ENCODE measurements around the gene SHQ1. TPM values are rescaled to one million over a fixed set of nuclear protein-coding genes. Genes with fewer than 3 reads are reported as not detected.

Gene SHQ1
- total and polyA plus RNA-seq, 2 of the 4 experiments (the other 2 are of a cell fraction): 10.4 to 19.4 TPM

- Histone ChIP-seq H3K56ac (ENCODE audit: extremely low read depth, insufficient read depth, low read length) (no peak overlapping the region), H3K4me2 (ENCODE audit: low read depth, low read length) (no peak overlapping the region), H3K9me3 (ENCODE audit: control insufficient read depth, insufficient read depth, low read length) (peaks cover 4% of the 10 kb centered on the region; the same call in 1 of the 2 replicates), H4K8ac (ENCODE audit: low read depth in 2 of 2, low read length in 2 of 2) (no peak overlapping the region), H2BK5ac (ENCODE audit: low read depth, low read length, poor library complexity, severe bottlenecking) (no peak overlapping the region), H3K9ac (ENCODE audit: low read depth, low read length) (no peak overlapping the region), H2AFZ (replicated peaks; ENCODE audit: low read length, poor library complexity) (no peak overlapping the region), H2AK9ac (replicated peaks; ENCODE audit: low read depth, low read length, poor library complexity) (no peak overlapping the region), H3K9me1 (ENCODE audit: insufficient read depth, low read length) (no peaks in the 10 kb centered on the region), H3K79me1 (ENCODE audit: low read depth in 1 of 2, low read length in 2 of 2) (no peaks in the 10 kb centered on the region), H3K27me3 (ENCODE audit: control insufficient read depth, insufficient read depth, low read length) (peaks cover 14% of the 10 kb centered on the region), H2BK15ac (ENCODE audit: low read depth, low read length) (no peak overlapping the region), H4K91ac (ENCODE audit: insufficient read depth, low read depth, low read length) (no peak overlapping the region), H3K27ac (ENCODE audit: insufficient read depth, low read length) (no peak overlapping the region), H3K36me3 (ENCODE audit: control insufficient read depth, insufficient read depth, low read length) (no peaks in the 10 kb centered on the region), H3K23ac (ENCODE audit: low read depth, low read length) (no peak overlapping the region), H2AK5ac (ENCODE audit: low read depth, low read length) (no peak overlapping the region), H3K14ac (replicated peaks; ENCODE audit: low read depth, low read length) (no peak overlapping the region), H4K20me1 (ENCODE audit: insufficient read depth, low read length) (no peaks in the 10 kb centered on the region), H2BK120ac (ENCODE audit: low read depth, low read length) (no peak overlapping the region), H3K18ac (ENCODE audit: low read depth, low read length) (no peak overlapping the region), H4K5ac (ENCODE audit: low read depth, low read length) (no peak overlapping the region), H3K4me1 (ENCODE audit: control insufficient read depth, insufficient read depth, low read length) (no peaks in the 10 kb centered on the region), H3K4me3 (ENCODE audit: insufficient read depth, low read depth, low read length) (no peak overlapping the region), H2BK20ac (ENCODE audit: low read depth, low read length) (no peak overlapping the region), H3K4ac (ENCODE audit: low read depth, low read length) (no peak overlapping the region)
- DNase-seq: no peak
- no peak for TF ChIP-seq CEBPB (IDR thresholded peaks at IDR 0.05; ENCODE audit: low read depth, low read length)
- TF ChIP-seq NFE2L2 (IDR thresholded peaks at IDR 0.05; ENCODE audit: low read depth, low read length): no peak
- no peak for TF ChIP-seq BHLHE40 (IDR thresholded peaks at IDR 0.05; ENCODE audit: low read depth, low read length)
- no peak for TF ChIP-seq MAZ (IDR thresholded peaks at IDR 0.05; ENCODE audit: borderline replicate concordance, low read depth, low read length)
- no peak for TF ChIP-seq MAFK (IDR thresholded peaks at IDR 0.05; ENCODE audit: low read depth, low read length)
- TF ChIP-seq RFX5 (IDR thresholded peaks at IDR 0.05; ENCODE audit: low read depth, low read length): no peak
- no peak for TF ChIP-seq CHD1 (IDR thresholded peaks at IDR 0.05; ENCODE audit: low read depth, low read length)
- no peak for TF ChIP-seq ELK1 (IDR thresholded peaks at IDR 0.05; ENCODE audit: borderline replicate concordance, low read depth, low read length)
- no peak for TF ChIP-seq CTCF (conservative IDR thresholded peaks at IDR 0.05; ENCODE audit: low read depth, low read length)
- no peak for TF ChIP-seq RAD21 (IDR thresholded peaks at IDR 0.05; ENCODE audit: low read length)
- no peak for TF ChIP-seq SMC3 (IDR thresholded peaks at IDR 0.05; ENCODE audit: low read depth, low read length)
- WGBS, 2 experiments (ENCODE audit: extremely low coverage in 2 of 2, insufficient read length in 1 of 2): no CpG with 5 or more reads among the region's 6 CpGs
- intact Hi-C loops (cut with micrococcal nuclease) (no loop called here), in situ Hi-C loops (cut with MboI; ENCODE audit: low sequenced_read_pairs) (no loop called here), dilution Hi-C loops (cut with HindIII; ENCODE audit: low sequenced_read_pairs, unreplicated experiment) (no loop called here)
- CTCF ChIA-PET: no interaction called here
- no peak for ATAC-seq (ENCODE audit: low read depth)
- POLR2A ChIA-PET (ENCODE audit: unreplicated experiment): no interaction called here
- no TSS peak for BruUV-seq (replicated peaks)
Observed at GRCh38 chr3:72728329-72728889, 119.8 kb downstream of the SHQ1 start.
